H9 (cell line): Measurements from ENCODE around the gene GJB5. TPM values are rescaled to one million over a fixed set of nuclear protein-coding genes. Genes with fewer than 3 reads are reported as not detected.

Experiments
- DNase-seq: peaks from one replicate; pipeline ENCODE4 v3.0.0-alpha.2; 2017
- H2AFZ ChIP-seq: one replicate; pipeline ENCODE4 v1.6.1; 2013; ENCODE audit warnings: mild to moderate bottlenecking, low read length, control low read depth, moderate library complexity
- H2AK5ac ChIP-seq: 2 replicates; pipeline ENCODE4 v1.6.1; 2013; ENCODE audit warnings: low read length, control low read depth, mixed read lengths; ENCODE audit not compliant: insufficient read length
- H2BK120ac ChIP-seq: one replicate; pipeline ENCODE4 v1.6.1; 2013; ENCODE audit warnings: low read depth, mild to moderate bottlenecking, low read length, control low read depth, inconsistent platforms; ENCODE audit not compliant: poor library complexity, severe bottlenecking
- H2BK12ac ChIP-seq: 2 replicates; pipeline ENCODE4 v1.6.1; 2013; ENCODE audit warnings: low read length, control low read depth, mixed read lengths, low read depth; ENCODE audit not compliant: insufficient read length
- H2BK15ac ChIP-seq: 2 replicates; pipeline ENCODE4 v1.6.1; 2013; ENCODE audit warnings: low read depth, low read length, control low read depth
- H2BK20ac ChIP-seq: one replicate; pipeline ENCODE4 v1.6.1; 2013; ENCODE audit warnings: low read depth, mild to moderate bottlenecking, low read length, control low read depth, inconsistent platforms; ENCODE audit not compliant: poor library complexity, severe bottlenecking
- H2BK5ac ChIP-seq: 2 replicates; pipeline ENCODE4 v1.6.1; 2013; ENCODE audit warnings: low read length, control low read depth, mixed read lengths; ENCODE audit not compliant: insufficient read length
- H3K14ac ChIP-seq: 2 replicates; pipeline ENCODE4 v1.6.1; 2013; ENCODE audit warnings: low read length, control low read depth; ENCODE audit not compliant: insufficient read depth
- H3K18ac ChIP-seq: 2 replicates; pipeline ENCODE4 v1.6.1; 2013; ENCODE audit warnings: low read depth, mild to moderate bottlenecking, mixed read lengths, low read length, control low read depth; ENCODE audit not compliant: insufficient read length
- H3K23ac ChIP-seq: 2 replicates; pipeline ENCODE4 v1.6.1; 2013; ENCODE audit warnings: low read length, control low read depth, mixed read lengths, low read depth; ENCODE audit not compliant: insufficient read length
- H3K23me2 ChIP-seq: 2 replicates; pipeline ENCODE4 v1.6.1; 2013; ENCODE audit warnings: low read depth, mild to moderate bottlenecking, mixed read lengths, low read length, control low read depth; ENCODE audit not compliant: insufficient read length, poor library complexity, severe bottlenecking
- H3K27ac ChIP-seq: 2 replicates; pipeline ENCODE4 v1.5.1; 2013; ENCODE audit warnings: low read length, control low read depth, mixed read lengths, low read depth; ENCODE audit not compliant: insufficient read length
- H3K27me3 ChIP-seq: 2 replicates; pipeline ENCODE4 v1.6.1; 2013; ENCODE audit warnings: low read length, control low read depth, inconsistent platforms; ENCODE audit not compliant: insufficient read depth
- H3K4ac ChIP-seq: 2 replicates; pipeline ENCODE4 v1.6.1; 2013; ENCODE audit warnings: low read depth, mild to moderate bottlenecking, control low read depth, inconsistent platforms, low read length, moderate library complexity
- H3K4me1 ChIP-seq: 2 replicates; pipeline ENCODE4 v1.6.1; 2013; ENCODE audit warnings: low read length, control low read depth, inconsistent platforms; ENCODE audit not compliant: insufficient read depth
- H3K4me2 ChIP-seq: 2 replicates; pipeline ENCODE4 v1.6.1; 2013; ENCODE audit warnings: low read length, control low read depth, mixed read lengths; ENCODE audit not compliant: insufficient read length, insufficient read depth
- H3K56ac ChIP-seq: 2 replicates; pipeline ENCODE4 v1.6.1; 2013; ENCODE audit warnings: low read depth, mild to moderate bottlenecking, mixed read lengths, low read length, control low read depth; ENCODE audit not compliant: insufficient read length
- H3K79me1 ChIP-seq: 2 replicates; pipeline ENCODE4 v1.6.1; 2013; ENCODE audit warnings: low read depth, mild to moderate bottlenecking, moderate library complexity, low read length, control low read depth, inconsistent platforms; ENCODE audit not compliant: insufficient read depth, poor library complexity, severe bottlenecking
- H3K79me2 ChIP-seq: 2 replicates; pipeline ENCODE4 v1.6.1; 2013; ENCODE audit warnings: low read length, control low read depth, inconsistent platforms; ENCODE audit not compliant: insufficient read depth
- H3K9ac ChIP-seq: 2 replicates; pipeline ENCODE4 v1.6.1; 2013; ENCODE audit warnings: low read length, control low read depth, mixed read lengths; ENCODE audit not compliant: insufficient read length; ENCODE audit errors: extremely low read depth
- H3K9me3 ChIP-seq: one replicate; pipeline ENCODE4 v1.6.1; 2013; ENCODE audit warnings: low read depth, low read length, inconsistent platforms; ENCODE audit not compliant: control insufficient read depth
- H3T11ph ChIP-seq: one replicate; pipeline ENCODE4 v1.6.1; 2013; ENCODE audit warnings: mild to moderate bottlenecking, low read length, control low read depth, inconsistent platforms
- H4K20me1 ChIP-seq: one replicate; pipeline ENCODE4 v1.6.1; 2013; ENCODE audit not compliant: control insufficient read depth, insufficient read length, insufficient read depth
- H4K5ac ChIP-seq: 2 replicates; pipeline ENCODE4 v1.6.1; 2013; ENCODE audit warnings: low read depth, mild to moderate bottlenecking, mixed read lengths, low read length, control low read depth; ENCODE audit not compliant: insufficient read length
- H4K8ac ChIP-seq: replicated peaks from 2 replicates; pipeline ENCODE4 v1.6.1; 2013; ENCODE audit warnings: low read length, control low read depth, mixed read lengths, low read depth; ENCODE audit not compliant: insufficient read length
- H4K91ac ChIP-seq: 2 replicates; pipeline ENCODE4 v1.6.1; 2013; ENCODE audit warnings: low read depth, mild to moderate bottlenecking, moderate library complexity, mixed read lengths, low read length, control low read depth; ENCODE audit not compliant: insufficient read length
- H3K27ac Mint-ChIP-seq, 3 experiments: 2 replicates in 2 of 3; 3 replicates in 1 of 3; pipeline ENCODE4 v1.8.0; 2020 to 2021; ENCODE audit warnings: mixed read lengths in 3 of 3, mild to moderate bottlenecking in 1 of 3, moderate library complexity in 1 of 3
- H3K27me3 Mint-ChIP-seq: 2 replicates; pipeline ENCODE4 v1.8.0; 2021; ENCODE audit warnings: low read depth, mild to moderate bottlenecking, moderate library complexity, mixed read lengths
- H3K36me3 Mint-ChIP-seq, 3 experiments: 2 replicates in 2 of 3; 3 replicates in 1 of 3; pipeline ENCODE4 v1.8.0; 2020 to 2021; ENCODE audit warnings: low read depth in 3 of 3, mixed read lengths in 3 of 3; ENCODE audit not compliant: insufficient read depth in 1 of 3
- H3K4me1 Mint-ChIP-seq, 2 experiments: 2 replicates each; pipeline ENCODE4 v1.8.0; 2020; ENCODE audit warnings: mixed read lengths in 2 of 2
- H3K4me3 Mint-ChIP-seq, 2 experiments: 2 replicates in 1 of 2; 3 replicates in 1 of 2; pipeline ENCODE4 v1.8.0; 2020 to 2021; ENCODE audit warnings: mild to moderate bottlenecking in 2 of 2, mixed read lengths in 2 of 2, moderate library complexity in 1 of 2
- H3K9me3 Mint-ChIP-seq, 2 experiments: 2 replicates in 1 of 2; 3 replicates in 1 of 2; pipeline ENCODE4 v1.8.0; 2020; ENCODE audit warnings: mild to moderate bottlenecking in 2 of 2, mixed read lengths in 2 of 2, moderate library complexity in 1 of 2
- CTCF ChIP-seq: fragments of 200-600 bp; sonication (generic); conservative IDR thresholded peaks from 3 replicates; pipeline ENCODE4 v1.8.0; 2021; ENCODE audit warnings: antibody characterized with exemption, mild to moderate bottlenecking
- WGBS: extraction: QIAGEN DNeasy Blood & Tissue Kit; methylation state at CpG from one replicate; pipeline ENCODE4 v1.1.7; 2013; ENCODE audit warnings: missing lambda C conversion rate, low lambda C conversion rate, mixed read lengths; ENCODE audit not compliant: insufficient read length; ENCODE audit errors: extremely low coverage; 5-methylcytosine and 5-hydroxymethylcytosine counted together
- total RNA-seq: library from RNA; stranded (reverse); gene quantifications from 2 replicates; pipeline ENCODE4 v1.2.1, GENCODE V29; 2021

GJB5 gene
- total RNA-seq, 1 experiment from 2014 or later, result 0.22 TPM

GRCh38 chr1:34714386-34714785, 40.5 kb upstream of the GJB5 start:
- no peaks in the 10 kb centered on the region for H4K20me1 ChIP-seq
- no peak overlapping the region for H3K18ac ChIP-seq
- H4K8ac ChIP-seq, result no peak overlapping the region
- H2BK20ac ChIP-seq, result no peak overlapping the region
- no peak overlapping the region for H4K91ac ChIP-seq
- H2AFZ ChIP-seq, result no peak overlapping the region
- TF ChIP-seq CTCF, result no peak
- no peak overlapping the region for H2BK120ac ChIP-seq
- H2BK15ac ChIP-seq, result no peak overlapping the region
- H3K4me1 ChIP-seq, result no peaks in the 10 kb centered on the region
- Mint-ChIP-seq H3K27me3 (peaks cover 19% of the 10 kb centered on the region), H3K4me3 (no peak overlapping the region), H3K27ac (0 out of 7 replicates have a peak overlapping the region, but pooled peaks of 1 of the 3 experiments have one; percentile 63), H3K9me3 (no peaks in the 10 kb centered on the region; a peak in 1 of 5 replicates), H3K4me1 (peaks cover 0 to 3% of the 10 kb centered on the region in 2 experiments; a peak in 1 of 4 replicates), H3K36me3 (no peaks in the 10 kb centered on the region; a peak in 1 of 7 replicates)
- no peaks in the 10 kb centered on the region for H3K9me3 ChIP-seq
- H3K79me2 ChIP-seq, result no peaks in the 10 kb centered on the region
- H3K79me1 ChIP-seq, result no peaks in the 10 kb centered on the region
- no peak for DNase-seq
- no peak overlapping the region for H3K14ac ChIP-seq
- no peak overlapping the region for H3K23ac ChIP-seq
- H3K4ac ChIP-seq, result no peak overlapping the region
- no CpG with 5 or more reads among the region's 3 CpGs for WGBS
- H3K23me2 ChIP-seq, result no peaks in the 10 kb centered on the region
- no peak overlapping the region for H3T11ph ChIP-seq
- H3K56ac ChIP-seq, result no peak overlapping the region
- H3K27me3 ChIP-seq, result no peaks in the 10 kb centered on the region; the same call in 1 of the 2 replicates
- H3K9ac ChIP-seq, result no peak overlapping the region
- H2AK5ac ChIP-seq, result no peak overlapping the region
- H3K27ac ChIP-seq, result no peak overlapping the region
- H2BK5ac ChIP-seq, result no peak overlapping the region
- no peak overlapping the region for H3K4me2 ChIP-seq
- no peak overlapping the region for H4K5ac ChIP-seq
- H2BK12ac ChIP-seq, result no peak overlapping the region
